OCI-LY3 (cell line): ENCODE measurements around the gene CDC37.

ENCODE experiments used
- H2AFZ ChIP-seq: fragments of 200-600, 300-600 bp; shearing (Covaris generic); 2 replicates; pipeline ENCODE4 v1.6.0; 2014; ENCODE audit warnings: antibody characterized with exemption, low read depth, low read length
- H3K27ac ChIP-seq: fragments of 200-600, 300-600 bp; sonication (generic); 2 replicates; pipeline ENCODE4 v1.5.1; 2014; ENCODE audit warnings: mild to moderate bottlenecking, low read length, moderate library complexity, mixed read lengths
- H3K27me3 ChIP-seq: fragments of 200-600, 300-600 bp; sonication (generic); 2 replicates; pipeline ENCODE4 v1.6.1; 2014; ENCODE audit warnings: low read depth, low read length, mixed read lengths
- H3K36me3 ChIP-seq: fragments of 200-600, 300-600 bp; sonication (generic); replicated peaks from 2 replicates; pipeline ENCODE3; 2014; ENCODE audit warnings: low read depth, low read length, mixed read lengths
- H3K4me1 ChIP-seq: fragments of 300-600, 200-600 bp; sonication (generic); 2 replicates; pipeline ENCODE4 v1.6.1; 2014; ENCODE audit warnings: low read length, mixed read lengths
- H3K4me2 ChIP-seq: fragments of 200-600, 300-600 bp; sonication (generic); 2 replicates; pipeline ENCODE4 v1.6.1; 2014; ENCODE audit warnings: low read length, mixed read lengths
- H3K4me3 ChIP-seq: fragments of 300-600, 200-600 bp; sonication (generic); 2 replicates; pipeline ENCODE4 v1.5.1; 2014; ENCODE audit warnings: antibody characterized with exemption, mild to moderate bottlenecking, low read length, moderate library complexity
- H3K79me2 ChIP-seq: fragments of 300-600, 200-600 bp; shearing (Covaris generic); 2 replicates; pipeline ENCODE4 v1.6.1; 2014; ENCODE audit warnings: mild to moderate bottlenecking, low read length, mixed read lengths
- H3K9ac ChIP-seq: fragments of 300-600, 200-600 bp; shearing (Covaris generic); 2 replicates; pipeline ENCODE4 v1.6.0; 2014; ENCODE audit warnings: mild to moderate bottlenecking, low read length, moderate library complexity
- H3K9me3 ChIP-seq: fragments of 200-600, 300-600 bp; shearing (Covaris generic); 2 replicates; pipeline ENCODE4 v1.6.1; 2014; ENCODE audit warnings: low read length, mixed read lengths; ENCODE audit not compliant: insufficient read depth
- H4K20me1 ChIP-seq: fragments of 200-600, 300-600 bp; sonication (generic); 2 replicates; pipeline ENCODE4 v1.6.1; 2016; ENCODE audit warnings: low read length, mixed read lengths; ENCODE audit not compliant: insufficient read depth
- EZH2phosphoT487 ChIP-seq: fragments of 200-600 bp; shearing (Covaris generic); IDR thresholded peaks from 2 replicates; pipeline ENCODE4 v1.6.1; 2018; ENCODE audit warnings: antibody characterized with exemption, mixed run types, low read depth
- TF ChIP-seq, protein P1 (sequence below): fragments of 200-600, 300-600 bp; sonication (generic); IDR thresholded peaks from 2 replicates; pipeline ENCODE4 v1.5.1; 2014; ENCODE audit warnings: antibody characterized with exemption, low read length, low read depth

CDC37 gene

DNA sequence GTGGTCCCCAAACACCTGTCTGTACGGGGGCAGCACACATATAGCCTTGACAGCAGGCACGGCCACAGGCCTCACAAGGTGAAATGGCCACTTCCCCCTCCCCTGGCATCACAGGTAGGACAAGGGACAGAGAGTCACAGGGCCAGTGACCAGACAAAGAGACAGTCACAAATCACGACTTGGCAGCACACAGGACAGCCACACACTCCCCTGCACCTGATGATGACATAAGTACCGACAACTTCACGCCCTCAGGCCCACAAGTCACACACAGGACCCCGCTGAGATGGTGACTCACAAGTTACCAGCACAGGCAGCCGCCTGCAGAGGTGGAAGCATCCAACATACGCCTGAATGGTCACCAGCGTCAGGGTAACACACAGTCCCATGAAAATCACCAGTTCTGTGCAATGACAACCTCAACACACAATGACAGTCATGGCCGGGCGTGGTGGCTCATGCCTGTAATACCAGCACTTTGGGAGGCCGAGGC is 39.5 kb downstream of the CDC37 start:
- Histone ChIP-seq H4K20me1 (0 out of 2 replicates have a peak, but pooled peaks cover 7% of the 10 kb centered on the region), H3K27ac (no peak overlapping the region)
- TF ChIP-seq, protein P1, sequence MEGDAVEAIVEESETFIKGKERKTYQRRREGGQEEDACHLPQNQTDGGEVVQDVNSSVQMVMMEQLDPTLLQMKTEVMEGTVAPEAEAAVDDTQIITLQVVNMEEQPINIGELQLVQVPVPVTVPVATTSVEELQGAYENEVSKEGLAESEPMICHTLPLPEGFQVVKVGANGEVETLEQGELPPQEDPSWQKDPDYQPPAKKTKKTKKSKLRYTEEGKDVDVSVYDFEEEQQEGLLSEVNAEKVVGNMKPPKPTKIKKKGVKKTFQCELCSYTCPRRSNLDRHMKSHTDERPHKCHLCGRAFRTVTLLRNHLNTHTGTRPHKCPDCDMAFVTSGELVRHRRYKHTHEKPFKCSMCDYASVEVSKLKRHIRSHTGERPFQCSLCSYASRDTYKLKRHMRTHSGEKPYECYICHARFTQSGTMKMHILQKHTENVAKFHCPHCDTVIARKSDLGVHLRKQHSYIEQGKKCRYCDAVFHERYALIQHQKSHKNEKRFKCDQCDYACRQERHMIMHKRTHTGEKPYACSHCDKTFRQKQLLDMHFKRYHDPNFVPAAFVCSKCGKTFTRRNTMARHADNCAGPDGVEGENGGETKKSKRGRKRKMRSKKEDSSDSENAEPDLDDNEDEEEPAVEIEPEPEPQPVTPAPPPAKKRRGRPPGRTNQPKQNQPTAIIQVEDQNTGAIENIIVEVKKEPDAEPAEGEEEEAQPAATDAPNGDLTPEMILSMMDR: no peak

DNA sequence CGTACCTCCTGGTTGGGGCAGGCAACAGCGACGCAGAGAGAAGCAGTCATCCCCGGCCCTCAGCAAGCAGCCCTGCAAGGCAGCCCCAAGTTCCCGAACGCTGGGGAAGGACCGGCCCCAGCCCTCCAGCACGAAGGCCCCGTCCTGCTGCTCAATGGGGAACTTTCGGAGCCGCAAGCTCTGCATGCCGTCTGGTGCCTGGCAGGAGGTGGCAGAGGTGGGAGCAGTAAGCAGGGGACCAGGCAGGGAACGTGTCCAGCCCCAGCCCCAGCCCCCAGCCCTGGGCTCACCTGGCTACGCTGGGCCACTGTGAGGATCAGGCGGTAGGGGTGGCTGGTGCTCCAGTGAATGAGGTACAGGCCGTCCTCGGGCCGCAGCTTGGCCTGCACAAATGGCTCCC is 41.1 kb downstream of the CDC37 start:
- Histone ChIP-seq H3K27me3 (no peaks in the 10 kb centered on the region), H4K20me1 (0 out of 2 replicates have a peak, but pooled peaks cover 7% of the 10 kb centered on the region), H3K4me1 (peaks cover 12% of the 10 kb centered on the region; the same call in 1 of the 2 replicates), H3K27ac (no peak overlapping the region), H3K36me3 (peaks cover 70% of the 10 kb centered on the region), H3K9ac (no peak overlapping the region), H3K4me2 (no peak overlapping the region), H3K9me3 (no peaks in the 10 kb centered on the region), H2AFZ (no peak overlapping the region), H3K4me3 (no peak overlapping the region), H3K79me2 (peaks cover 24% of the 10 kb centered on the region)
- no peak for TF ChIP-seq EZH2phosphoT487
- TF ChIP-seq, protein P1: no peak

More for the DNA sequence above, 39.5 kb downstream of the CDC37 start:
- H3K9ac ChIP-seq: no peak overlapping the region
- H3K4me1 ChIP-seq: peaks cover 12% of the 10 kb centered on the region; the same call in 1 of the 2 replicates
- no peak overlapping the region for H3K4me2 ChIP-seq
- no peak overlapping the region for H2AFZ ChIP-seq
- peaks cover 27% of the 10 kb centered on the region for H3K79me2 ChIP-seq
- H3K4me3 ChIP-seq: no peak overlapping the region
- peaks cover 71% of the 10 kb centered on the region for H3K36me3 ChIP-seq
- H3K27me3 ChIP-seq: no peaks in the 10 kb centered on the region
- H3K9me3 ChIP-seq: no peaks in the 10 kb centered on the region

DNA sequence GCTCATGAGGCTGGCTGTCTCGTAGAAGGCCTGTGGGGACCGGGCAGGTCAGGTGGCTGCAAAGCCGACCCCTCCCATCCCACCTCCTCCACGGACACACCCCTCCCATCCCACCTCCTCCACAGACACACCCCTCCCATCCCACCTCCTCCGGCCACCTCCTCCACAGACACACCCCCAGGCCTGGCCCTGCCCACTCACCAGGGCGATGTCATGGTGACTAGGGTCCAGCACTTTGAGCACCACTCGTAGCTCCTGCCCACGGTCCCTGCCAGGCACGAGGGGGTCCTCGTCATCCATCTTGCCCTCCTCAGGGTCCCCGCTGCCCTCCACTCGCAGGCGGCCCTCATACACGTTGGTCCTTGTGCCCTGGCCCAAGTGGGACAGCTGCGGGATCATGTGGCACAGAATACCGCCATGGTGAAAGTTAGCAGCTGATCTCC is 41.8 kb downstream of the CDC37 start:
- H3K9me3 ChIP-seq: no peaks in the 10 kb centered on the region
- H3K4me1 ChIP-seq: peaks cover 5% of the 10 kb centered on the region; the same call in 1 of the 2 replicates
- TF ChIP-seq, protein P1: no peak
- TF ChIP-seq EZH2phosphoT487: no peak
- H3K27ac ChIP-seq: no peak overlapping the region
- H3K9ac ChIP-seq: no peak overlapping the region
- H3K4me2 ChIP-seq: no peak overlapping the region
- no peak overlapping the region for H3K4me3 ChIP-seq
- peaks cover 71% of the 10 kb centered on the region for H3K36me3 ChIP-seq
- H2AFZ ChIP-seq: no peak overlapping the region
- peaks cover 24% of the 10 kb centered on the region for H3K79me2 ChIP-seq
- H3K27me3 ChIP-seq: no peaks in the 10 kb centered on the region
- H4K20me1 ChIP-seq: 0 out of 2 replicates have a peak, but pooled peaks cover 7% of the 10 kb centered on the region

DNA sequence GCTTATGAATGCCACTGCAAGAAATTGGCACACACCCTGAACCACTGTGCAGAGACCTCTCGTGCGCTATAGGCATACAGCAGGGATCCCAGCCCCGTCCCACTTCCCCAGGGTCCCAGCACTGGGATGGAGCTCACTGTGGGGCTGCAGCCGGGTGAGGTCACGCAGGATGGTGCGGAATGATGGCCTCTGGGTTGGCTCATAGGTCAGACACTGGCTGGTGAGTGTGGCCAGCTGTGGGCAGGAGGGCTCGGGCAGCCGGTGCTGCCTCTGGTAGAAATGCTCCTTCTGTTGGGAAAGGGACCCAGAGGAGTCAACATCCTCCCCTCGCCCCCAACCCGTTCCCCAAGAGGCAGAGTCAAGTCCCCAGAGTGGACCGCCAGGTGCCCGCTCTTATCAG is 46.9 kb downstream of the CDC37 start:
- Histone ChIP-seq H4K20me1 (no peaks in the 10 kb centered on the region), H3K4me3 (no peak overlapping the region), H3K4me2 (no peak overlapping the region), H3K4me1 (no peaks in the 10 kb centered on the region), H3K9me3 (no peaks in the 10 kb centered on the region), H2AFZ (no peak overlapping the region), H3K36me3 (peaks cover 64% of the 10 kb centered on the region), H3K79me2 (no peaks in the 10 kb centered on the region), H3K27me3 (no peaks in the 10 kb centered on the region), H3K9ac (no peak overlapping the region), H3K27ac (no peak overlapping the region)
- no peak for TF ChIP-seq EZH2phosphoT487
- TF ChIP-seq, protein P1: no peak
